Skin of body (tissue), 3 donors: Measurements from ENCODE around the gene SCRG1. TPM values are rescaled to one million over a fixed set of nuclear protein-coding genes. Genes with fewer than 3 reads are reported as not detected.
A peak's percentile ranks its signal among the peaks of the same experiment; 100 is the strongest.

ENCODE experiments used
- DNase-seq: peaks from one replicate; lab custom pipeline; 2025; lab: John Stamatoyannopoulos, UW
- small RNA-seq: library from RNA; depleted of rRNA; stranded (forward); fragments of <200 nt; gene quantifications from one replicate; pipeline ENCODE3, GENCODE V24; 2014; ENCODE audit warnings: low replicate concordance
- total RNA-seq: library from RNA; depleted of rRNA; stranded (reverse); fragments of >200 nt; gene quantifications from one replicate; pipeline ENCODE4 v1.2.3, GENCODE V29; 2014

SCRG1 gene
- total RNA-seq, 1 donor from 2014 or later: 0.10 TPM

GRCh38 chr4:173365359-173365996 is 33.4 kb downstream of the SCRG1 start:
- no peak for DNase-seq

GRCh38 chr4:173362666-173363065 is 36.2 kb downstream of the SCRG1 start:
- DNase-seq: no peak

GRCh38 chr4:173360587-173361221 is 38.2 kb downstream of the SCRG1 start:
- DNase-seq: no peak

GRCh38 chr4:173357939-173358338 is 41.0 kb downstream of the SCRG1 start:
- DNase-seq: no peak

GRCh38 chr4:173347467-173347866 is 51.4 kb downstream of the SCRG1 start:
- no peak for DNase-seq

- no peak for DNase-seq
Measured at GRCh38 chr4:173346074-173346473, 52.8 kb downstream of the SCRG1 start.

GRCh38 chr4:173345648-173346047 is 53.3 kb downstream of the SCRG1 start:
- no peak for DNase-seq

- no peak for DNase-seq
Measured at GRCh38 chr4:173343832-173344397, 55.0 kb downstream of the SCRG1 start.

- DNase-seq: no peak
Measured at GRCh38 chr4:173337463-173337862, 61.5 kb downstream of the SCRG1 start.

GRCh38 chr4:173334891-173335752 is 63.8 kb downstream of the SCRG1 start:
- DNase-seq: peak; percentile 57

Small RNAs within 50 kb of the gene (small RNA-seq; reads per million reads assigned to genes)
- gene RNU6-1096P: not detected

Other genes starting within 250 kb of the SCRG1 start
- 18.5 TPM for gene GALNT7, start 230.3 kb downstream of the SCRG1 start, total RNA-seq
- gene HMGB2, start 64.8 kb downstream of the SCRG1 start, total RNA-seq: 97.6 TPM
- gene SAP30, start 28.2 kb downstream of the SCRG1 start, total RNA-seq: 10.9 TPM
- 1.1 TPM for gene HAND2, start 131.1 kb upstream of the SCRG1 start, total RNA-seq